NCI-H774 (cell line): ENCODE results near the gene ATF4.

Source experiments
- DNase-seq: peaks from one replicate; lab custom pipeline; 2025; lab: John Stamatoyannopoulos, UW

ATF4 gene

DNA sequence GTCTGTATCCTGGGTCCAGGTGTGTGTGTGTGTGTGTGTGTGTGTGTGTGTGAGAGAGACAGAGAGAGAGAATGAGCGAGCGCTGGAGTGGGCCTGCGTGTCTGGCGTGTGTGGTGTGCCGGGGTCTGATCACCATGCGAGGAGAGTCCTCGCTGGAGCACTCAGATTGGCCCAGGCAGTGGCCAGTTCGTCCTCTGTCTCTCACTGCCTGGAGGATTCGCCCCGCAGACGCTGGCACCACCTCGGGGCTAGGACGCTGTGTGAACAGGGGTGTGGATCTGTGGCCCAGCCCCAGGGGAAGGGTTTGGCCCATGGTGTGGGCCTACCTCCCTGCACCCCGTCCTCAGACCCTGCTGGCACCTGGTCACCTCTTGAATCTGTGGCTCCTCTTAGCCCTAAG, 38.6 kb downstream of the ATF4 start:
- DNase-seq: no peak

DNA sequence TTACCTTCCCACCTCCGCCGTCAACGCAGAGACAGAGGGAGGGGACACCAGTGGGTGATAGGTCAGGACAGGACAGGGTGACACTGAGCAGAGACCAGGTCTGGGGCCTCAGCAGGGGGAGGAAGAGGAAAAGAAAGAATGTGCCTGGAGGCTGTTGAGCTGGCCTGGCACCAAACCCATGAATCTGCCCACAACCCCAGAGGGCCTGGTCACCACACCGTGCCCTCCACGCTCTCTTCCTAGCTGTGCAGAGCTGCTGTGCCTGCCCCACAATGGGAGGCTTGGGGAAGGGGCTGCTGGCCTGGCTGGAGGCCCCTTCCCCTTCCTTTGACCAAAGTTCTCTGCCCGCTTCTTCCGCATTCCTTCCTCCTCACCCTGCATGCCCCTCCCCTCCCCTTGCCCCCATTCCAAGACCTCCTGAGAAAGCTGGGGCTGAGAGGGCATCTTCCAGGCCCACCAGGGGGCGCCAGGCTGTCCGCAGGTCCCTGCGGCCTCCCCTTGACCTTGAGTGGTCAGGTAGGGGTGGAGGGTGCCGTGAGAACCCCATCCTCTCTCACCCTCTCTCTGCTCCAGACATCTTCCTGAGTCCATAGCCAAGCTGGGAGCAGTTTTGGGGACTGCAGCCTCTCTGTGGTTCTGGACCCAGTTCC, 39.2 kb downstream of the ATF4 start:
- DNase-seq: no peak

DNA sequence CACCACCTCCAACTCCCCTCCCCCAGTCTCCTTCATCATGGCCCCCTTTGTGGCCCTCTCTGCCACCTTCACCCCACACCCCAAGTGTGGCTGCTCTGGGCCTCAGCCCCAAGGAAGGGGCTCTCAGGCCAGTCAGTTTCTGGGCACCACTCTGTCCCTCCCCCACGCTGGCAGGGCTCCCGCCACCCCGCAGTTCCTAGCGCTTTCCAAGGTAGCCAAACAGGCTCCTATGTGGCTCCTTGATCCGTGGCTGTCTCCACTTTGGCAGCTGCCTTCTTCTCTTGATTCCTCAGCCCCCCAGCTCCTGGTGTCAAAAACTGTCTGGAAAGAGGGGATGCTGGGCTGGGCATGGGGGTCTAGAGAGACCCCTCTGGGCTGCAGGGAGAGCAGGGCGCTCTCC, 39.8 kb downstream of the ATF4 start:
- no peak for DNase-seq

DNA sequence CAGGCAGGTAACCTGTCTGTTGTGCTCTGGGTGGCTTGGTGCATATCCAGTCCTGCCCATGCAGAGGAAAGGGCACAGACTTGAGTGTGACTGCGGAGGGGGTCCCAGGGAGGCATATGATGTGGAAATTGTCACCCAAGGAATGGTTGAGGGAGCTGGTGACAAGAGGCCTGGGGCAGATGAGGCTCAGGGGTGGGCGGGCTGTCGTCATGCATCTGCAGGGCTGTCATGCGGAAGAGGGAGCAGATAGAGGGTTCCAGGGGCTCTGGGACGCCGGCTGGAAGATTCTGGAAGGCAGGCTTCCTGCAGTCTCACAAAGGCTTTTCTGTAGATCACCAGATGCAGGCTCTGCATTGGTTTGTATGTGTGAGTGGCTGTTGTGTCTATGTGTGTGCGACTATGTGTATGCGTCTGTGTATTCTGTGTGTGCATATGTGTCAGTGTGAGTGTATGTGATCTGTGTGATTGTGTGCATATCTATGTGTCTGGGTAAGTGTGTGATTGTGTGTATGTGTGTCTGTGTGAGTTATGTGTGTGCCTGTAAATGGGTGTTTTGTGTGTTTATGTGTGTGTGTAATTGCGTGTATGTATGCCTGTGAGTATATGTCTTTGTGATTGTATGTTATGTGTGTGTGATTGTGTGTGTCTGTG, 42.6 kb downstream of the ATF4 start:
- no peak for DNase-seq

DNA sequence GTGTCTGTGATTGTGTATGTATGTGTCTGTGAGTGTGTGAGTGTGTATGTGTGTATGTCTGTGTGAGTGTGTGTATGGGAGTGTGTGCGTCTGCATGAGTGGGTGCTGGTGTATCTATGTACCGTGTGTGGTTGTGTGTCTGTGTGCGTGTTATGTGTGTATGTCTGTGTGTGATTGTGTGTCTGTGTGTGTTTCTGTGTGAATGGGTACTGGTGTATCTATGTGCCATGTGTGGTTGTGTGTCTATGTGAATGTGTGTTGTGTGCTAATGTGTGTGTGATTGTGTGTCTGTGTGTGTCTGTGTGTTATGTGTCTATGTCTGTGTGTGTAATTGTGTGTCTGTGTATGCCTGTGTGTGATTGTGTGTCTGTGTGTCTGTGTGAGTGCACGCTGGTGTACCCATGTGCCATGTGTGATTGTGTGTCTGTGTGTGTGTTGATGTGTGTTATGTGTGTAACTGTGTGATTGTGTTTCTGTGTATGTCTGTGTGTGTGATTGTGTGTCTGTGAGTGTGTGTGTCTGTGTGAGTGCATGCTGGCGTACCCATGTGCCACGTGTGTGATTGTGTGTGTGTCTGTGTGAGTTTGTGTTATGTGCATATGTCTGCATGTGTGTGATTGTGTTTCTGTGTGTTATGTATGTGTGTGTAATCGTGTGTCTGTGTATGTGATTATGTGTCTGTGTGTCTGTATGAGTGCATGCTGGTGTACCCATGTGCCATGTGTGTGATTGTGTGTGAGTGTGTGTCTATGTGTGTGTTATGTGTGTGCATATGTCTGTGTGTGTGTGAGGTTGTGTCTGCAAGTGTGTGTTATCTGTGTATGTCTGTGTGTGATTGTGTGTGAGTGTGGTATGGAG, 43.4 kb downstream of the ATF4 start:
- no peak for DNase-seq

DNA sequence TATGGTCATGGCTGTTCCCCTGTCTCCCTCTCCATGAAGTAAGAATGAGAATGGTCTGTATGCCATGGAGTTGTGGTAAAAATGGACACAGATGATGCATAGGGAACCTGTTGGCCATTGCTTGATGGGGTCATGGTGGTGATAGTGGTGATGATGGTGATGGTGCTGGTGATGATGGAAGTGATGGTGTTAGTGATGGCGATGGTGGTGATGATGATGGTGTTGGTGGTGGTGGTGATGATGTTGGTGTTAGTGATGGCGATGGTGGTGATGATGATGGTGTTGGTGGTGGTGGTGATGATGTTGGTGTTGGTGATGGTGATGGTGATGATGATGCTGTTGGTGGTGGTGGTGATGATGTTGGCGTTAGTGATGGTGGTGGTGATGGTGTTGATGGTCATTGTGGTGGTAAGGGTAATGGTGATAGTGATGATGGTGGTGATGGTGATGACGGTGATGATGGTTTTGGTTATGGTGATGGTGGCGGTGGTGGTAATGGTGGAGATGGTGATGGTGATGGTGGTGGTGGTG, 45.1 kb downstream of the ATF4 start:
- DNase-seq: no peak

DNA sequence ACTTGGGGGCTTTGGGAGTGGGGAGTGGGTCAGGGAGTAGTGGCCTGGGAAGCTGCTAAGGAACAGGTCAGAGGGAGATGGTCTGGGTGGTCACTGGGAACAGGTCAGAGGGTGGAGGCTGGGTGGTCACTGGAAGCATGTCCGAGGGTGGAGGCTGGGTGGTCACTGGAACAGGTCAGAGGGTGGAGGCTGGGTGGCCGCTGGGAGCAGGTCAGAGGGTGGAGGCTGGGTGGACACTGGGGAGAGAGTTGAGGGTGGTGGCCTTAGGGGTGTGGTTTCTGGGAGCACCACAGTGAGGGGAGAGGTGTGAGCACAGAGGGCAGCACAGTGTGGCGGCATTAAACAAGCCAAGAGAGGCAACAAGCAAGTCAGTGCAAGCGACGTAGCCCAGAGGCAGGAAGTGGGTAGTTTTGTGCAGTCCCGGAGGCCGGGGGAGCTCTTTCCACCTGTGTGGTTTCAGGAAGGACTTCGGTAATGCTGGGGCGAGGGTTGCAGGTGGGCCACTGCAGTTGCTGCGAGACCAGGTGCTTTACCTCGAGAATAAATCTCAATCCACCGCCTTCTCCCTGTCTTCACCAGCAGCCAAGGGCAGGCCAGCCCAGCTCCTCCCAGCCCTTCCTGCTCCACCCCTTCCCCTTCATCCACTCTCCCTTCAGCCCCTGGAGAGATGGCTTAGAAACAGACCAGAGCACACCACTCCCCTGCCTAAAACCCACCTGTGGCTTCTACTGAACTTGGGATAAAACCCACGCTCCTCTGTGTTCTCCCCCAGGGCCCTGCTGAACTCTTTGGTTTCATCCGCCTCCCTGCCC, 47.0 kb downstream of the ATF4 start:
- DNase-seq: no peak

DNA sequence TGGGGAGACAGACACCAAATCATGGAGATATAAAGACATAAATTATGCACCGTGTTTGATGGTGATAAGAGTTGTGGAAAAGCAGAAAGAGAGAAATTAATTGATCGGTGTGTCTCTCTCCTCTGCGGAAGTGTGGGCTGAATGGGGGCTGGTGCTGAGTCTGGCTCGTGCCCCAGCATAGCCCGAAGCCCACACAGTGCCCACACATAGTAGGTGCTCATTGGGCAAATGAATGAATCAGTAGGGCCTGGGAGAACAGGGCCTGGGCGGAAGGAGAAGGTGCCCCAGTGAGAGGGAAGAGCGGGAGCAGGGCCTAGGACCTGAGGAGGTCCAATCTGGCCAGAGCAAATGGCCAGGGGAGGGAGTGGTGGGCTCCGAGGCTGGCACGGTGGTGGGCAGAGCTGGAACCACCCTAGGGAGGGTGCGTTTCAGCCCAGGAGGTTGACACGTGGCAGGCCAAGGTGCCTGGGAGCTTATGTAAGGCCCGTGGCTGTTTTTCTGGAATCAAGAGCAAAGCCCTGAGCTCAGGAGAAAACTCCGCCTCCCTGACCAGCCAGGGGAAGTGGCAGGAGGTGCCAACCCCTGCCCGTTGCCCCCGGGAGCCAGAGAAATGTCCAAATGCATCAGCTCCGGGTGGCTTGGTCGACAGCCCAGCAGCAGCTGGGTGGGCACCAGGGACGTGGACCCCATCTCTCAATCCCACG, 48.1 kb downstream of the ATF4 start:
- DNase-seq: no peak

DNA sequence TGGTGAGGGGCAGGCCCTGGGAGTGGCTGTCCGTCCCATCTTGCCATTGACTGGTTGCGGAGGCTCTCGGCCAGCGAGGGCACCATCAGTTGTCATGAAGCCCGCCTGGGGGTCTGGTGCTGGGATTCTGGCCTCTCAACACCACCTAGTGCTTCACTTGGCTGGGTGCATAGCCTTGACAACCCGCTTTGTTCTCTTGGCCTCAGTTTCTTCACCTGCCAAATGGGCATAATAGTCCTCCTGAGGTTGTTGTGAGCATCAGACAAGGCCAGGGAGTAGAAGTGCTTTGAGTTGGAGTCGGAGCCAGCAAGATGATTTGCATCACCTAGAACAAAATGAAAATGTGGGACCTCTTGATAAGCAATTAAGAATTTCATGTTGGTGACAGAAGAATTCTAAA, 48.7 kb downstream of the ATF4 start:
- DNase-seq: no peak

DNA sequence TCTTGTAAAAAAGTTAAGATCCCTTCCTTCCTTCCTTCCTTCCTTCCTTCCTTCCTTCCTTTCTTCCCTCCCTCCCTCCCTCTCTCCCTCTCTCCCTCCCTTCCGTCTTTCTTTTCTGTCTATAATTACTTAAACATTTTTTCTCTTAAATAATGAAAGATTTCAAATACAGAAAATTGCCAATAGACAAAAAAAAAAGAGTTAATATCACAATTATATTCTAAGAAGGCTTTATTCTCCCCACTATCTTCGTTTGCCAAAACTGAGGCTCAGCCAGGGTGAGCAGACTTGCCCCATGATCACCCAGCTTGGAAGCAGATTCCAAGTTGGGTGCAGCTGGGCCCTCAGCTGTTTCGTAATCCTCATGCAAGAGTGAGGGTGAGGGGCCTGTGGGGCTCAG, 49.9 kb downstream of the ATF4 start:
- no peak for DNase-seq

DNA sequence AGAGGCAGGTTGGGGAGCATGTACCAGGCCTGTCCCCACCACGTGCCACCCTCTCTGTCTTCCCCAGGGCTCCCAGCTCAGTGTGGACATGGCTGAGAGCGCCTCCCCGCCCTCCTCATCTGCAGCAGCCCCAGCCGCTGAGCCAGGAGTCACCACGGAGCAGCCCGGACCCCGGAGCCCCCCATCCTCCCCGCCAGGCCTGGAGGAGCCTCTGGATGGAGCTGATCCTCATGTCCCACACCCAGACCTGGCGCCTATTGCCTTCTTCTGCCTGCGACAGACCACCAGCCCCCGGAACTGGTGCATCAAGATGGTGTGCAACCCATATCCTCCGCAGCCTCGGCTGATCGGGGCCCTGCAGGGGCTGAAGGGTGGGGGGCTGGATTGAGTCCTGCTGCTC, 50.3 kb downstream of the ATF4 start, which contains the start of gene CACNA1I:
CACNA1I (plus strand) TSS at position 89 of the 400 bp plus-strand sequence; CDS start at position 89, 0 bp downstream.
- DNase-seq: no peak

DNA sequence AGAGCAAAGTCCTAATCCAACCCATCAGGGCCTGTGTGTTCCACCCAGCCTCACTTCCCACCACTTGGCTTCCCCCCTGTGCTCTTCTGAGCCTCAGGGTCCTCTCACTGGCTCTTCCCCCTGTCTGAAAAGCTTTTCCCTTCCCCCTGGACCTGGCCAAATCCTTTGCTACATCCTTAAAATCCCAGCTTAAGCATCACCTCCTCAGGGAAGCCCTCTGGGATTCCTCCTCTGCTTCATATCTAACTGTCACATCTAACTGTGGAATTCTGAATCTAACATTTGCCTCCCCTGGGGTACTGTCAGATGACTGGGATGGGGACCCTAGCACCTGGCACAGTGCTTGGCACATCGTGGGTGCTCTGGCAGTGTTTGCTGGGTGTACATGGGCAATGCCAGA, 51.2 kb downstream of the ATF4 start:
- no peak for DNase-seq
